ENCODE data around the gene ALS2.
A peak's percentile ranks its signal among the peaks of the same experiment; 100 is the strongest.

ALS2 gene

DNA sequence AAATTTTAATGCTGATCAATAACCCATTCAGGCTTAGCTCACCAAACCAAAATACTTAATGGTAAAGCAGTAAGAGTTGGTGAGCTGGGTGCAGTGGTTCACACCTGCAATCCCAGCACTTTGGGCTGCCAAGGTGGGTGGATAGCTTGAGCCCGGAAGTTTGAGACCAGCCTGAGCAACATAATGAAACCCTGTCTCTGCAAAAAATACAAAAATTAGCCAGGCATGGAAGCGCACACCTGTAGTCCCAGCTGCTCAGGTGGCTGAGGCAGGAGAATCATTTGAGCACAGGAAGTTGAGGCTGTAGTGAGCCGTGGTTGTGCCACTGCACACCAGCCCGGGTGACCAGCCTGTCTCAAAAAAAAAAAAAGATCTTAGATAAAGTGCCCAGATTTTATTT is 46.6 kb downstream of the ALS2 start:
- TF ChIP-seq, protein P1, sequence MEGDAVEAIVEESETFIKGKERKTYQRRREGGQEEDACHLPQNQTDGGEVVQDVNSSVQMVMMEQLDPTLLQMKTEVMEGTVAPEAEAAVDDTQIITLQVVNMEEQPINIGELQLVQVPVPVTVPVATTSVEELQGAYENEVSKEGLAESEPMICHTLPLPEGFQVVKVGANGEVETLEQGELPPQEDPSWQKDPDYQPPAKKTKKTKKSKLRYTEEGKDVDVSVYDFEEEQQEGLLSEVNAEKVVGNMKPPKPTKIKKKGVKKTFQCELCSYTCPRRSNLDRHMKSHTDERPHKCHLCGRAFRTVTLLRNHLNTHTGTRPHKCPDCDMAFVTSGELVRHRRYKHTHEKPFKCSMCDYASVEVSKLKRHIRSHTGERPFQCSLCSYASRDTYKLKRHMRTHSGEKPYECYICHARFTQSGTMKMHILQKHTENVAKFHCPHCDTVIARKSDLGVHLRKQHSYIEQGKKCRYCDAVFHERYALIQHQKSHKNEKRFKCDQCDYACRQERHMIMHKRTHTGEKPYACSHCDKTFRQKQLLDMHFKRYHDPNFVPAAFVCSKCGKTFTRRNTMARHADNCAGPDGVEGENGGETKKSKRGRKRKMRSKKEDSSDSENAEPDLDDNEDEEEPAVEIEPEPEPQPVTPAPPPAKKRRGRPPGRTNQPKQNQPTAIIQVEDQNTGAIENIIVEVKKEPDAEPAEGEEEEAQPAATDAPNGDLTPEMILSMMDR (IDR thresholded peaks at IDR 0.05; ENCODE audit: insufficient read depth, low read depth, low read length, missing control alignments), result no peak
- DNase-seq (ENCODE audit: low read depth), result peak; percentile 5
- no peak overlapping the region for H3K4me3 ChIP-seq (ENCODE audit: low read depth, low read length)

DNA sequence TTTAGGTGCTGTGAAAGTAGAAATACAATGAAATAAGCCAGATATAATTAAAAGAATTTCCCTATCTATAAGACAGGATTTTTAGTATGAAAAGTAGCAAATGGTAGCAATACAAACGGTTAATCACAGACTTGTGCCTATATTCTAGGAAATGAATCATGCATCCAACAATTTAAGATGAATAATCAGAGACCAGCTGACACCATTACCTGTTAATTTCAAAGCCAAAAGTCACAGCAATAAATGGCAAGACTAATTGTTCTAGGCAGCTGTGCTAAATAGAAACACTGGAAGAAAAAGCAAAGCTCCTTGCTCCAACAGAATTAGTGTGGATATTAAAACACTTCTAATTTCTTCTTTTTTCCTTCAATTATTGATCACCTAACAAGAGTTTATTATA is 47.2 kb downstream of the ALS2 start:
- H3K4me3 ChIP-seq (ENCODE audit: low read depth, low read length), result no peak overlapping the region
- no peak for DNase-seq (ENCODE audit: low read depth)
- TF ChIP-seq, protein P1 (IDR thresholded peaks at IDR 0.05; ENCODE audit: insufficient read depth, low read depth, low read length, missing control alignments), result no peak

DNA sequence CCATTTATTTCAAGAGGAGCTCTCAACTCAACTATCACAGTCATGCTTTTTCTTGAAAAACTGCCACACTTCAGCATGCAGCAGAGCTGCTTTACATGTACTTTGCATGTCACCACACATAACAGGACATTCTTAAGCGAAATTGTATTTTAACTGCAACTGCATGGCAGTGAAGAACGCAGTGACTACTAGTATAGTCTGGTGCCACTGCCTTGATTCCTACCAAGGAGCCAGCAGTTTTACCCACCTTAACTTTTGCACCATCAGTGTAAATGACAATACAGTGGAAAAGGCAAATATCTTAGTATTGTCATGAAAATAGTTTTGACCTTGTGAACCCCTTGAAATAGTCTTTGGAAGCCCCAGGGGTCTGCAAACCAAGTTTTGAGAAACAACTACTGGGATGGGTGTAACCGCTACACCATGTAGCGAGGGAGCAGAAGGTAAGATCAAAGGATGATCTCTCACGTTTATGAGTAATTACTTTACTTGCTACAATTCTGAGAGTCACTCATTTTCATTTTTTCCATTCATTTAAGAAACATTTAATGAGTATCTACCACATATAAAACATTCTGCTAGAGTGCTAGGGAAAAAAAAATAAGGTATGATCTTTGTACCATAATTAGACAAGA is 50.0 kb downstream of the ALS2 start:
- no peak overlapping the region for H3K4me3 ChIP-seq (ENCODE audit: low read depth, low read length)
- no peak for DNase-seq (ENCODE audit: low read depth)
- TF ChIP-seq, protein P1 (IDR thresholded peaks at IDR 0.05; ENCODE audit: insufficient read depth, low read depth, low read length, missing control alignments), result no peak

DNA sequence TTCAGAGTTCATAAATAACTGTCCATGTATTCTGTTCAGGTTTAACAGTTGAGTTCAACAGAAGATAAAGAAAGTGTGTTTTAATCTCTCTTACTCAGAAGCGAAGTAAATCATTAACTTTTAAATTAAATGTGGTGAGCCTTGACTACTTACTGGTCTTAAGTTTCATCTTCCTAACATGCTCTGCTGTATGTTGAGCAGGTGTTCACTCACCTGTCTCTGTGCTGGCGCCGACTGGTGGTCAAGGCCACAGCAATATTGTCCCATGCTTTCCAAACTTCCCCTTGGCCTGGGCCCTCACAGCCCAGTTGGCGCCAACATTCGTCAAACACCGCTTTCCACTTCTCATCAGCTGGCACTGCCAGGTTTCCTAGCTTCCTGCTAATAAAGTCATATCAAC is 65.3 kb downstream of the ALS2 start:
- TF ChIP-seq, protein P1 (IDR thresholded peaks at IDR 0.05; ENCODE audit: insufficient read depth, low read depth, low read length, missing control alignments), result no peak
- DNase-seq (ENCODE audit: low read depth), result no peak
- H3K4me3 ChIP-seq (ENCODE audit: low read depth, low read length), result no peak overlapping the region

DNA sequence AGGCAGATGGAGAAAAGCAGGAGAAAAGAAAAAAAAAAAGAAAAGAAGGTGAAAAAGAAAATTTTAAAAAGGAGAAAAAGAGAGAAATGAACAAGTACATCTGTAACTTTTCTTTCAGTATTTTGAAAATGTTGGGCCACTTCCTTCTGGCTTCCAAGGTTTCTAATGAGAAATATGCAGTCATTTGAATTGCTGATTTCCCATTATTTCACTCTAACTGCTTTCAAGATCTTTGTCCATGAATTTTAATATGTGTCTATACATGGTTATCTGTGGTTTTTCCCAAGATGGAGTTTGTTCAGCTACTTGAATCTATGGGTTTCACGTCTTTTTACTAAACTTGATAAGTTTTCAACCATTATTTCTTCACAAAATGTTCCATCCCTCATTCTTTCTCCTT is 68.0 kb downstream of the ALS2 start:
- no peak for DNase-seq (ENCODE audit: low read depth)
- TF ChIP-seq, protein P1 (IDR thresholded peaks at IDR 0.05; ENCODE audit: insufficient read depth, low read depth, low read length, missing control alignments), result no peak
- no peak overlapping the region for H3K4me3 ChIP-seq (ENCODE audit: low read depth, low read length)

DNA sequence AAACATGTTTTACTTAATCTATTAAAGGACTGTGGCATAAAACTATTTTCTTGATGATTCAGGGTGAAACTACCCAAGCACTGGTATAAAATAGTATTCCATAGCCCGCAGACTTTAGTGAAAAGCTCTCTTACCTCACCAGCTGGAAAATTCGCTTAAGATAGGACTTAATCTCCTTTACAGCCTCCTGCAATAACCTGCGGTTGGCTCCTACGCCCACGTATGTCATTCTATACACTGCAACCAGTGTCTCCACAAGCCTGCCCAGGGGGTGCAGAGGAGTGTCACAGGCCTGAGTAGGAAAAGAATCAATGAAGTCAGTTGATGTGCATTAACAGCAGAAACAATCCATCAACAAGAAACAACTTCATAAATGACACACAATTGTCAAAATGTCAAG is 71.0 kb downstream of the ALS2 start:
- DNase-seq (ENCODE audit: low read depth), result no peak
- TF ChIP-seq, protein P1 (IDR thresholded peaks at IDR 0.05; ENCODE audit: insufficient read depth, low read depth, low read length, missing control alignments), result no peak

DNA sequence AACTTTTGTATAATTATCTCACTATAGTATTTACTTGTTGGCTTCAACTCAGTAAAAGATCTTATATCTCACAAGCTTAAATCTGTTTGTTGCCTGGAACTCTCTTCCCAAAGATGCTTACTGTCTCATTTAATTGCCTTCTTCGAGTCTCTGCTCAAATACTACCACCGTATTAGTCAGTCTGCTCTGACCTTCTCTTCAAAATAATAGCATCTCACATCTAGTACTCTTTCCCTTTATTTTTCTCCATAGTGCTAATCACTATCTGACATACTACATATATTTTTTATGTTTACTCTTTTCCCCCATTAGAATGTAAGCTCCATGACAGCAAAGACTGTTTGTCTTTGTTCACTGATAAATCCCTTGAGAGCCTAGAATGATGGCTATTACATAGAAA is 71.7 kb downstream of the ALS2 start:
- TF ChIP-seq, protein P1 (IDR thresholded peaks at IDR 0.05; ENCODE audit: insufficient read depth, low read depth, low read length, missing control alignments), result no peak
- H3K4me3 ChIP-seq (ENCODE audit: low read depth, low read length), result no peak overlapping the region
- DNase-seq (ENCODE audit: low read depth), result no peak

More for the DNA sequence above, 71.0 kb downstream of the ALS2 start:
- H3K4me3 ChIP-seq (ENCODE audit: low read depth, low read length), result no peak overlapping the region

Measured in GM12865 (cell line).